BE2C (cell line): ENCODE measurements around the gene GNA14.
"Not testable (repeated sequence)": the region's sequence is repeated elsewhere in the genome, so short reads cannot be mapped to it uniquely, and the experiment has no call there.

Source experiments
- DNase-seq: peaks from one replicate; pipeline ENCODE4 v3.0.0-alpha.2; 2020
- H3K27me3 ChIP-seq: fragments of 250-450 bp; sonication (Bioruptor Pico); 2 replicates; pipeline ENCODE4 v1.5.1; 2020; ENCODE audit warnings: mild to moderate bottlenecking
- H3K36me3 ChIP-seq: fragments of 250-450 bp; sonication (Bioruptor Pico); 2 replicates; pipeline ENCODE4 v1.5.1; 2020; ENCODE audit warnings: mild to moderate bottlenecking
- H3K4me1 ChIP-seq: fragments of 250-450 bp; sonication (Bioruptor Pico); 2 replicates; pipeline ENCODE4 v1.5.1; 2020
- H3K4me3 ChIP-seq: 2 replicates; pipeline ENCODE4 v1.5.1; 2011; ENCODE audit warnings: low read depth, low read length
- H3K9me3 ChIP-seq: fragments of 250-450 bp; sonication (Bioruptor Pico); 2 replicates; pipeline ENCODE4 v1.5.1; 2020
- CTCF ChIP-seq: IDR thresholded peaks from 2 replicates; pipeline ENCODE4 v1.5.1; 2012; ENCODE audit warnings: mild to moderate bottlenecking, low read depth, low read length

GNA14 gene

GRCh38 chr9:77588271-77588937 is 59.7 kb downstream of the GNA14 start:
- H3K9me3 ChIP-seq = no peaks in the 10 kb centered on the region
- no peak overlapping the region for H3K4me3 ChIP-seq
- no peak for TF ChIP-seq CTCF
- no peak for DNase-seq
- no peaks in the 10 kb centered on the region for H3K36me3 ChIP-seq
- no peaks in the 10 kb centered on the region for H3K27me3 ChIP-seq
- H3K4me1 ChIP-seq = peaks cover 11% of the 10 kb centered on the region

GRCh38 chr9:77587851-77588250 is 60.3 kb downstream of the GNA14 start:
- no peak for DNase-seq
- H3K36me3 ChIP-seq = no peaks in the 10 kb centered on the region
- no peaks in the 10 kb centered on the region for H3K27me3 ChIP-seq
- peaks cover 13% of the 10 kb centered on the region for H3K4me1 ChIP-seq
- TF ChIP-seq CTCF = no peak
- H3K9me3 ChIP-seq = no peaks in the 10 kb centered on the region
- no peak overlapping the region for H3K4me3 ChIP-seq

DNA sequence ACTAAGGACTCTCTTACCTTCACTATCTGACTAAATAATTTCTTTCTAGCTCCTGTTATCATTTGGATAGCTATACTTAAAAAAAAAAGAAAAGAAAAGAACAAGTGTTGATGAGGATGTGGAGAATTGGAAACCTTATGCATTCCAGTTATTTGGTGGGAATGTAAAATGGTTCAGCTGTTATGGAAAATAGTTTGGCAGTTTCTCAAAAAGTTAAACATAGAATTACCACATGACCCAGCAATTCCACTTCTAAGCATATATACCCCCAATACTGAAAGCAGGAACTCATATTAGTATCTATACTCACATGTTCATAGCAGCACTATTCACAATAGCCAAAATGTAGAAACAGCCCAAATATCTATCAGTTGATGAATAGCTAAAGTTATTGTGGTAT is 61.1 kb downstream of the GNA14 start:
- DNase-seq = no peak
- no peak for TF ChIP-seq CTCF
- Histone ChIP-seq H3K4me1 (peaks cover 14% of the 10 kb centered on the region), H3K27me3 (no peaks in the 10 kb centered on the region), H3K36me3 (no peaks in the 10 kb centered on the region), H3K9me3 (no peaks in the 10 kb centered on the region), H3K4me3 (no peak overlapping the region)

DNA sequence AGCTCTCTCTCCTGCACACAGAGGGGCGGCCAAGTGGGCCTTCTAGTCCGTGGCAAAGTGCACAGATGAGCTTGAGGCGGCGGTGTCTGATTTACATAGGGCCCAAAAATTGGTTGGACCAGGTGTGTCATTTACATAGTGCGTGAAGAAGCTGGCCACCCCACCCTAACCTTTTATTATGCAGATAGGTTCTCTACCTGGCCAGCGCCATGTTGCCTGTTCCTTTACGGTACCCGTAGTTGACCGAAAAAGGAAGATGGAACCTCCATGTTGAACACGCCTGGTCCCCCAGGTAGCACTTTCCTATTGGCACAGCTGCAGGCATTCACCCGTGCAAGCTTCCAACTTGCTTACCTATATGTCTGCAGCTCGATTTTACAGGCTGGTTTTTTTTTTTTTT is 61.5 kb downstream of the GNA14 start:
- no peaks in the 10 kb centered on the region for H3K27me3 ChIP-seq
- no peaks in the 10 kb centered on the region for H3K9me3 ChIP-seq
- TF ChIP-seq CTCF = no peak
- no peak overlapping the region for H3K4me3 ChIP-seq
- no peaks in the 10 kb centered on the region for H3K36me3 ChIP-seq
- H3K4me1 ChIP-seq = peaks cover 14% of the 10 kb centered on the region
- DNase-seq = no peak

GRCh38 chr9:77585335-77585786 is 62.8 kb downstream of the GNA14 start:
- H3K4me1 ChIP-seq = peaks cover 14% of the 10 kb centered on the region
- DNase-seq = no peak
- no peak for TF ChIP-seq CTCF

DNA sequence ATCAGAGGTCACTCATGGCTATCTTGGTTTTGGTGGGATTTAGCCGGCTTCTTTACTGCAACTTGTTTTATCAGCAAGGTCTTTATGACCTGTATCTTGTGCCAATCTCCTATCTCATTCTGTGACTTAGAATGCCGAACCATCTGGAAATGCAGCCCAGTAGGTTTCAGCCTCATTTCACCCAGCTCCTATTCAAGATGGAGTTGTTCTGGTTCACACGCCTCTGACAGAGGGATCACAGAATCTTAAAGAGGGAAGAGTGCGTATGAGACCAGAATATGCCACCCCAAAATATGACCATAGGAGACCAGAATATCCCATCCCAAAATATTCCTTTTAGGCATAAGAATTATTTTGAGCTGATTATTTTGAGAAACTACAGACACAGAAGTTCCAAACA is 63.2 kb downstream of the GNA14 start:
- DNase-seq, H3K36me3 ChIP-seq, H3K4me3 ChIP-seq, H3K9me3 ChIP-seq, H3K27me3 ChIP-seq: not testable (repeated sequence)
- peaks cover 14% of the 10 kb centered on the region for H3K4me1 ChIP-seq

More at GRCh38 chr9:77585335-77585786, 62.8 kb downstream of the GNA14 start:
- no peak overlapping the region for H3K4me3 ChIP-seq
- no peaks in the 10 kb centered on the region for H3K36me3 ChIP-seq
- H3K9me3 ChIP-seq = no peaks in the 10 kb centered on the region
- H3K27me3 ChIP-seq = no peaks in the 10 kb centered on the region
